Subcutaneous adipose tissue (tissue), 4 donors: ENCODE measurements around the gene SPTBN1. TPM values are rescaled to one million over a fixed set of nuclear protein-coding genes. Genes with fewer than 3 reads are reported as not detected.

Experiments used
- CTCF ChIP-seq: fragments of 450-650 bp; IDR thresholded peaks from one replicate; pipeline ENCODE4 v1.5.1; 2016; ENCODE audit warnings: low read depth, mild to moderate bottlenecking, control low read depth, antibody characterized with exemption, moderate library complexity
- total RNA-seq, 4 donors: library from RNA; depleted of rRNA; stranded (reverse); fragments of >200 nt; gene quantifications; one replicate each; pipeline ENCODE4 v1.1.0, GENCODE V29; 2016

SPTBN1 gene
- total RNA-seq, 4 donors from 2014 or later, result 655 to 1,523 (median 889) TPM

GRCh38 chr2:54572636-54573536, 116.8 kb downstream of the SPTBN1 start:
- TF ChIP-seq CTCF, result no peak

GRCh38 chr2:54573537-54573919, 117.4 kb downstream of the SPTBN1 start:
- no peak for TF ChIP-seq CTCF

DNA sequence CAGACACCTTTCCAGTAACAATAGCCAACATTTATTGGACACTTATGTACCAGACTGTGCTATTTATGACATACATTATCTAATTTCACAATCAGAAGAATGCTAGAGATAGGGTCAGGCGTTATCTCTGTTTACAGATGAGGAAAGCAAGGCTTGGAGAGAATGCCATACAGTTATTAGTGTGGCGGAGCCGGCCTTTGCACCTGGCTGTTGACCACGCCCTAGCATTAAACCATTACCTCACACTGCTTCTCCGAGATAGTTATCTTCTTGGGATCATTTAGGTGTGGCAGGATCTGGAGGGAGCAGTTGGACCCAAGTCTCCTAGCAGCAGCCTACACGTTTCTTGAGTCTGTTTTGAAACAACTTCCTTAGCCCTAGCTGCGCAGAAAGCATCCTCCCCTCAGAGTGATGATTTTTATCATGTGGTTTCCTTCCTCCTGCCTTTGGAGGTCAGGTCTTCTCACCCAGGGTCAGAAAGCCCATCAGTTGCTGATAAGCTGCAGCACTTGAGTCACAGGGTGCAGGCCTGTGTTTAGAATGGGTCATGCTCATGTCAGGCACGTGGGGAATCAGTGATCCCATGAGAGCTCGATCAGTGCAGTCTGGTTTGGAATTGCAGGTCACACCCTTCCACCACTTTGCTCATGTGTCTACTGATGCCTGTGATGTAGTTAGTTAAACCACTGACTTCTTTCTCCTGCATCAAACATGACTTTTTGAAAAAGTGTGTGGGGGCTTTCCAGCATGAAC, 118.2 kb downstream of the SPTBN1 start:
- TF ChIP-seq CTCF, result no peak

DNA sequence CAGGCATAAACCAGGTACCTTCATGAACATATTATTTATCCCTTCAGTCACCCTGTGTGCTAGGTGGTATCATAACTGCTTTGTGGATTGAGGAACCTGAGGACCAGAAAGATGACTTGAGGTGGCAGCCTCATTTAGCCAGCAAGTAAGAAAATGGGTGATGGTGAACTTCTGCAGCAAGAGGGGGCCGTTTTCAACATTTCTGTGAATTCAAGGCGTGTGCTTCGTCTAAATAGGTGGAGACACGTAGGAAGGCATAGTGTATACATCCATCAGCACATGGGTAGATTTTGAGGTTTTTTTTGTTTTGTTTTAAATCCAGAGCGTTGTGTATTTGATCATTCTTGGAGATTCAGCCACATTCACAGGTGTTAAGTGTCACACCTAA, 118.7 kb downstream of the SPTBN1 start:
- no peak for TF ChIP-seq CTCF

GRCh38 chr2:54575379-54575888, 119.3 kb downstream of the SPTBN1 start:
- no peak for TF ChIP-seq CTCF

DNA sequence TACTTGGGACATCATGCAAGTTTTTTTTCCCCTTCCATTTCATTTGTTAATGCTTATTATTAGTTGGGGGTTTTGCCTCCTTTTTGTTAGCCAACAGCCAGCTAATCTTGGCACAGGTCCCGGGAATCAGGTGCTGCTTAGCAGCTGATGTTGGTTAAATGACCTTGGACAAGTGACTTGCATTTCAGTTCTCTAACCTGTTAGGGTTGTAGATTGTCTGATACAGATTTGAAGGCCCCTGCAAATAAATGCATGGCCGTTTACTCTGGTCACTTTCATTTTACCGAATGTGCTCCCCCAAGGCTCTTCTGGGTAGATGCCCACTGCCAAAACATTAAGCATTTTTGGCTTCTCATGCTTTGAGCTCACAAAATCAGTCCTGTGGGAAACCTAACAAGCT, 120.9 kb downstream of the SPTBN1 start:
- no peak for TF ChIP-seq CTCF
